Measurements from ENCODE around the gene ATOX1. TPM values are rescaled to one million over a fixed set of nuclear protein-coding genes. Genes with fewer than 3 reads are reported as not detected.

Gene ATOX1
- total RNA-seq, 1 experiment from 2014 or later = 65.6 TPM

GRCh38 chr5:151751593-151751992, 6.8 kb downstream of the ATOX1 start:
- intact Hi-C loops (cut with micrococcal nuclease; ENCODE audit: unreplicated experiment) = no loop called here
- Histone ChIP-seq H3K36me3 (ENCODE audit: insufficient read depth, low read length, poor library complexity, severe bottlenecking) (no peaks in the 10 kb centered on the region), H3K4me1 (ENCODE audit: insufficient read depth, low read length, poor library complexity, severe bottlenecking) (no peaks in the 10 kb centered on the region), H3K27ac (ENCODE audit: low read depth, low read length, poor library complexity, severe bottlenecking) (no peak overlapping the region), H3K4me3 (ENCODE audit: low read depth, low read length, poor library complexity, severe bottlenecking) (no peak overlapping the region), H3K9me3 (ENCODE audit: low read depth, low read length, poor library complexity, severe bottlenecking) (no peaks in the 10 kb centered on the region), H3K27me3 (replicated peaks; ENCODE audit: insufficient read depth, low read depth, low read length, poor library complexity) (no peaks in the 10 kb centered on the region)
- no TSS peak for BruUV-seq (replicated peaks)
- TF ChIP-seq EZH2 (IDR thresholded peaks at IDR 0.05; ENCODE audit: borderline replicate concordance, low read depth, low read length, poor library complexity, severe bottlenecking) (no peak), CTCF (conservative IDR thresholded peaks at IDR 0.05; ENCODE audit: low read depth, low read length) (no peak)
- DNase-seq (ENCODE audit: low spot score) = no peak
- CTCF ChIA-PET = no interaction called here
- POLR2A ChIA-PET (ENCODE audit: low non-redundant PET) = interaction anchor here (0.8 kb wide), 1 partner anchor 21 kb away, joined by 3 read pairs; no protein-coding TSS in a partner anchor

GRCh38 chr5:151751091-151751490, 7.3 kb downstream of the ATOX1 start:
- Histone ChIP-seq H3K4me1 (ENCODE audit: insufficient read depth, low read length, poor library complexity, severe bottlenecking) (no peaks in the 10 kb centered on the region), H3K27me3 (replicated peaks; ENCODE audit: insufficient read depth, low read depth, low read length, poor library complexity) (no peaks in the 10 kb centered on the region), H3K27ac (ENCODE audit: low read depth, low read length, poor library complexity, severe bottlenecking) (no peak overlapping the region), H3K9me3 (ENCODE audit: low read depth, low read length, poor library complexity, severe bottlenecking) (no peaks in the 10 kb centered on the region), H3K36me3 (ENCODE audit: insufficient read depth, low read length, poor library complexity, severe bottlenecking) (no peaks in the 10 kb centered on the region), H3K4me3 (ENCODE audit: low read depth, low read length, poor library complexity, severe bottlenecking) (no peak overlapping the region)
- ChIA-PET CTCF (no interaction called here), POLR2A (ENCODE audit: low non-redundant PET) (no interaction called here)
- no TSS peak for BruUV-seq (replicated peaks)
- TF ChIP-seq CTCF (conservative IDR thresholded peaks at IDR 0.05; ENCODE audit: low read depth, low read length) (no peak), EZH2 (IDR thresholded peaks at IDR 0.05; ENCODE audit: borderline replicate concordance, low read depth, low read length, poor library complexity, severe bottlenecking) (no peak)
- intact Hi-C loops (cut with micrococcal nuclease; ENCODE audit: unreplicated experiment) = no loop called here
- no peak for DNase-seq (ENCODE audit: low spot score)

- H3K27me3 ChIP-seq (replicated peaks; ENCODE audit: insufficient read depth, low read depth, low read length, poor library complexity) = no peaks in the 10 kb centered on the region
- no peak overlapping the region for H3K27ac ChIP-seq (ENCODE audit: low read depth, low read length, poor library complexity, severe bottlenecking)
- ChIA-PET CTCF (interaction anchor here (0.6 kb wide), 1 partner anchor 493 kb away, joined by 3 read pairs; no protein-coding TSS in a partner anchor), POLR2A (ENCODE audit: low non-redundant PET) (no interaction called here)
- intact Hi-C loops (cut with micrococcal nuclease; ENCODE audit: unreplicated experiment) = no loop called here
- H3K9me3 ChIP-seq (ENCODE audit: low read depth, low read length, poor library complexity, severe bottlenecking) = no peaks in the 10 kb centered on the region
- BruUV-seq (replicated peaks) = no TSS peak
- no peaks in the 10 kb centered on the region for H3K4me1 ChIP-seq (ENCODE audit: insufficient read depth, low read length, poor library complexity, severe bottlenecking)
- peaks cover 3% of the 10 kb centered on the region for H3K36me3 ChIP-seq (ENCODE audit: insufficient read depth, low read length, poor library complexity, severe bottlenecking)
- DNase-seq (ENCODE audit: low spot score) = no peak
- TF ChIP-seq CTCF (conservative IDR thresholded peaks at IDR 0.05; ENCODE audit: low read depth, low read length) (no peak), EZH2 (IDR thresholded peaks at IDR 0.05; ENCODE audit: borderline replicate concordance, low read depth, low read length, poor library complexity, severe bottlenecking) (no peak)
- H3K4me3 ChIP-seq (ENCODE audit: low read depth, low read length, poor library complexity, severe bottlenecking) = no peak overlapping the region
Measured at GRCh38 chr5:151750121-151750520, 8.3 kb downstream of the ATOX1 start.
